WERI-Rb-1 (cell line): ENCODE data around the gene IGF2R.
"Not testable (repeated sequence)": the region's sequence is repeated elsewhere in the genome, so short reads cannot be mapped to it uniquely, and the experiment has no call there.

Experiments
- DNase-seq: peaks from one replicate; pipeline ENCODE4 v3.0.0-alpha.2; 2020
- H3K27ac ChIP-seq: fragments of 250-450 bp; sonication (Bioruptor Pico); 2 replicates; pipeline ENCODE4 v1.5.1; 2020; ENCODE audit warnings: mild to moderate bottlenecking, moderate library complexity
- H3K27me3 ChIP-seq: fragments of 250-450 bp; sonication (Bioruptor Pico); 2 replicates; pipeline ENCODE4 v1.5.1; 2021; ENCODE audit warnings: mild to moderate bottlenecking, low read depth, moderate library complexity; ENCODE audit not compliant: insufficient read depth, severe bottlenecking
- H3K36me3 ChIP-seq: fragments of 250-450 bp; sonication (Bioruptor Pico); 2 replicates; pipeline ENCODE4 v1.5.1; 2020; ENCODE audit warnings: mild to moderate bottlenecking, moderate library complexity
- H3K4me3 ChIP-seq: 2 replicates; pipeline ENCODE4 v1.5.1; 2011; ENCODE audit warnings: low read depth, mild to moderate bottlenecking, control low read depth, low read length
- H3K9me3 ChIP-seq: fragments of 250-450 bp; sonication (Bioruptor Pico); 2 replicates; pipeline ENCODE4 v1.5.1; 2021; ENCODE audit warnings: mild to moderate bottlenecking, moderate library complexity; ENCODE audit not compliant: severe bottlenecking
- CTCF ChIP-seq: IDR thresholded peaks from 2 replicates; pipeline ENCODE4 v1.5.1; 2011; ENCODE audit warnings: low read depth, mild to moderate bottlenecking, control low read depth, inconsistent platforms, low read length

The IGF2R gene

GRCh38 chr6:159968295-159969203 lies at the start of gene IGF2R:
Gene IGF2R, plus strand, starts transcription at chr6:159969082. Its CDS starts 165 bp downstream, at chr6:159969247.
- no peaks in the 10 kb centered on the region for H3K27me3 ChIP-seq
- H3K27ac ChIP-seq = peak within 1 kb of the TSS; percentile 88
- no peaks in the 10 kb centered on the region for H3K9me3 ChIP-seq
- peaks cover 12% of the 10 kb centered on the region for H3K36me3 ChIP-seq
- peak; percentile 93 for DNase-seq
- no peak for TF ChIP-seq CTCF
- H3K4me3 ChIP-seq = peak within 1 kb of the TSS; percentile 91

GRCh38 chr6:159919800-159920199 lies 49.1 kb upstream of the IGF2R start:
- Histone ChIP-seq H3K4me3 (no peak overlapping the region), H3K36me3 (no peaks in the 10 kb centered on the region), H3K27me3 (peaks cover 20% of the 10 kb centered on the region), H3K27ac (no peak overlapping the region), H3K9me3 (no peaks in the 10 kb centered on the region)
- no peak for TF ChIP-seq CTCF
- no peak for DNase-seq

GRCh38 chr6:159924150-159924549 lies 44.7 kb upstream of the IGF2R start:
- DNase-seq, H3K27ac ChIP-seq: not testable (repeated sequence)

GRCh38 chr6:159926542-159927203 lies 42.2 kb upstream of the IGF2R start:
- H3K4me3 ChIP-seq = no peak overlapping the region

More at GRCh38 chr6:159924150-159924549, 44.7 kb upstream of the IGF2R start:
- not testable (repeated sequence) for H3K9me3 ChIP-seq, H3K27me3 ChIP-seq, H3K4me3 ChIP-seq, H3K36me3 ChIP-seq

GRCh38 chr6:159929819-159930218 lies 39.1 kb upstream of the IGF2R start:
- no peak for TF ChIP-seq CTCF
- H3K9me3 ChIP-seq = no peaks in the 10 kb centered on the region
- DNase-seq = no peak
- H3K27ac ChIP-seq = no peak overlapping the region
- H3K36me3 ChIP-seq = no peaks in the 10 kb centered on the region
- H3K4me3 ChIP-seq = no peak overlapping the region
- peaks cover 16% of the 10 kb centered on the region for H3K27me3 ChIP-seq

More at GRCh38 chr6:159926542-159927203, 42.2 kb upstream of the IGF2R start:
- Histone ChIP-seq H3K27me3 (peaks cover 4% of the 10 kb centered on the region), H3K9me3 (no peaks in the 10 kb centered on the region), H3K27ac (no peak overlapping the region), H3K36me3 (no peaks in the 10 kb centered on the region)
- TF ChIP-seq CTCF = no peak
- no peak for DNase-seq

- H3K27me3 ChIP-seq = peaks cover 19% of the 10 kb centered on the region
- no peak for TF ChIP-seq CTCF
- DNase-seq = no peak
- H3K27ac ChIP-seq = no peak overlapping the region
- H3K4me3 ChIP-seq = no peak overlapping the region
- H3K9me3 ChIP-seq = peaks cover 5% of the 10 kb centered on the region
- no peaks in the 10 kb centered on the region for H3K36me3 ChIP-seq
These were observed 37.8 kb upstream of the IGF2R start for GRCh38 chr6:159931112-159931511.
